ENCODE measurements around the gene TMEM25. TPM values are rescaled to one million over a fixed set of nuclear protein-coding genes. Genes with fewer than 3 reads are reported as not detected.

The TMEM25 gene
- polyA plus RNA-seq, 1 donor from 2014 or later, result 139 TPM

- no peaks in the 10 kb centered on the region for H3K9me3 ChIP-seq (ENCODE audit: low read length)
- no peak overlapping the region for H3K4me2 ChIP-seq (ENCODE audit: low read length)
- no peak for TF ChIP-seq TAF1 (IDR thresholded peaks at IDR 0.05; ENCODE audit: low read depth)
- TF ChIP-seq CTCF (IDR thresholded peaks at IDR 0.05; ENCODE audit: poor library complexity, severe bottlenecking), result peak; percentile 86
- TF ChIP-seq EZH2 (IDR thresholded peaks at IDR 0.05; ENCODE audit: borderline replicate concordance, insufficient read depth, low read length, poor library complexity, severe bottlenecking), result no peak
- peak; percentile 87 for TF ChIP-seq RAD21 (conservative IDR thresholded peaks at IDR 0.05)
- TF ChIP-seq EP300 (conservative IDR thresholded peaks at IDR 0.05; ENCODE audit: poor library complexity, severe bottlenecking), result no peak
- TF ChIP-seq SMC3 (conservative IDR thresholded peaks at IDR 0.05; ENCODE audit: poor library complexity), result peak; percentile 86
- H3K79me2 ChIP-seq (replicated peaks; ENCODE audit: insufficient read depth, low read length), result no peaks in the 10 kb centered on the region
- H3K27ac ChIP-seq (ENCODE audit: low read length), result no peak overlapping the region
- H4K20me1 ChIP-seq (ENCODE audit: insufficient read depth), result no peaks in the 10 kb centered on the region
- no peaks in the 10 kb centered on the region for H3K9me2 ChIP-seq (ENCODE audit: insufficient read depth, low read length)
- no peak overlapping the region for H3K9ac ChIP-seq (ENCODE audit: low read length)
- H3F3A ChIP-seq (ENCODE audit: insufficient read depth, low read length, poor library complexity, severe bottlenecking), result no peaks in the 10 kb centered on the region
- no peaks in the 10 kb centered on the region for H3K27me3 ChIP-seq (ENCODE audit: insufficient read depth, low read depth, low read length)
- no peak overlapping the region for H2AFZ ChIP-seq (ENCODE audit: low read depth, low read length)
- peaks cover 11% of the 10 kb centered on the region for H3K36me3 ChIP-seq (ENCODE audit: insufficient read depth, low read length)
- no peak overlapping the region for H3K4me3 ChIP-seq (ENCODE audit: low read length)
Measured at GRCh38 chr11:118488480-118489109, 42.4 kb upstream of the TMEM25 start.

- Histone ChIP-seq H3K9ac (ENCODE audit: low read length) (no peak overlapping the region), H3K4me3 (ENCODE audit: low read length) (no peak overlapping the region), H3K4me2 (ENCODE audit: low read length) (no peak overlapping the region), H3K9me3 (ENCODE audit: low read length) (no peaks in the 10 kb centered on the region), H3K9me2 (ENCODE audit: insufficient read depth, low read length) (no peaks in the 10 kb centered on the region), H3F3A (ENCODE audit: insufficient read depth, low read length, poor library complexity, severe bottlenecking) (no peaks in the 10 kb centered on the region), H3K27ac (ENCODE audit: low read length) (no peak overlapping the region), H3K79me2 (replicated peaks; ENCODE audit: insufficient read depth, low read length) (no peaks in the 10 kb centered on the region), H2AFZ (ENCODE audit: low read depth, low read length) (no peak overlapping the region), H3K36me3 (ENCODE audit: insufficient read depth, low read length) (peaks cover 17% of the 10 kb centered on the region), H4K20me1 (ENCODE audit: insufficient read depth) (no peaks in the 10 kb centered on the region), H3K27me3 (ENCODE audit: insufficient read depth, low read depth, low read length) (no peaks in the 10 kb centered on the region)
- TF ChIP-seq CTCF (IDR thresholded peaks at IDR 0.05; ENCODE audit: poor library complexity, severe bottlenecking) (no peak), RAD21 (conservative IDR thresholded peaks at IDR 0.05) (no peak), TAF1 (IDR thresholded peaks at IDR 0.05; ENCODE audit: low read depth) (no peak), MXI1 (conservative IDR thresholded peaks at IDR 0.05; ENCODE audit: poor library complexity, severe bottlenecking) (no peak), EZH2 (IDR thresholded peaks at IDR 0.05; ENCODE audit: borderline replicate concordance, insufficient read depth, low read length, poor library complexity, severe bottlenecking) (no peak), POLR2AphosphoS5 (IDR thresholded peaks at IDR 0.05) (no peak), REST (IDR thresholded peaks at IDR 0.05; ENCODE audit: borderline replicate concordance) (no peak), SMC3 (conservative IDR thresholded peaks at IDR 0.05; ENCODE audit: poor library complexity) (no peak), EP300 (conservative IDR thresholded peaks at IDR 0.05; ENCODE audit: poor library complexity, severe bottlenecking) (no peak)
Measured at GRCh38 chr11:118491041-118491440, 40.0 kb upstream of the TMEM25 start.

Data from neural cell (in vitro differentiated cells).